ENCODE measurements around the gene UBL7.
"Not testable (repeated sequence)": the region's sequence is repeated elsewhere in the genome, so short reads cannot be mapped to it uniquely, and the experiment has no call there.

The UBL7 gene

GRCh38 chr15:74482661-74483060, 21.7 kb upstream of the UBL7 start:
- Mint-ChIP-seq H3K4me3 (no peak overlapping the region), H3K27ac (no peak overlapping the region), H3K4me1 (no peaks in the 10 kb centered on the region), H3K9me3 (no peaks in the 10 kb centered on the region), H3K36me3 (peaks cover 17 to 24% of the 10 kb centered on the region in 2 donors), H3K27me3 (no peaks in the 10 kb centered on the region)
- no peak for ATAC-seq (replicated peaks)
- no peak for DNase-seq

- H3K27ac Mint-ChIP-seq, H3K4me1 Mint-ChIP-seq, H3K9me3 Mint-ChIP-seq: not testable (repeated sequence)
Measured at GRCh38 chr15:74480364-74480763, 19.4 kb upstream of the UBL7 start.

GRCh38 chr15:74471621-74472020, 10.7 kb upstream of the UBL7 start:
- H3K36me3 Mint-ChIP-seq, result peaks cover 23 to 34% of the 10 kb centered on the region in 2 donors
- H3K27ac Mint-ChIP-seq; H3K4me3 Mint-ChIP-seq; ATAC-seq (replicated peaks); DNase-seq; H3K4me1 Mint-ChIP-seq; H3K9me3 Mint-ChIP-seq; H3K27me3 Mint-ChIP-seq: not testable (repeated sequence)

More at GRCh38 chr15:74480364-74480763, 19.4 kb upstream of the UBL7 start:
- not testable (repeated sequence) for H3K27me3 Mint-ChIP-seq; DNase-seq; H3K4me3 Mint-ChIP-seq; ATAC-seq (replicated peaks)
- peaks cover 19 to 30% of the 10 kb centered on the region in 2 donors for H3K36me3 Mint-ChIP-seq

GRCh38 chr15:74470631-74471395, 9.9 kb upstream of the UBL7 start:
- Mint-ChIP-seq H3K9me3 (no peaks in the 10 kb centered on the region), H3K36me3 (peaks cover 23 to 30% of the 10 kb centered on the region in 2 donors), H3K4me1 (peaks cover 0 to under 1% of the 10 kb centered on the region in 2 donors), H3K27ac (no peak overlapping the region), H3K4me3 (no peak overlapping the region), H3K27me3 (no peaks in the 10 kb centered on the region)
- DNase-seq (no peak), ATAC-seq (replicated peaks) (no peak)

GRCh38 chr15:74468341-74469032, 7.5 kb upstream of the UBL7 start:
- ATAC-seq (replicated peaks) (no peak), DNase-seq (no peak)
- Mint-ChIP-seq H3K27ac (no peak overlapping the region), H3K36me3 (peaks cover 23 to 37% of the 10 kb centered on the region in 2 donors), H3K4me3 (no peak overlapping the region), H3K27me3 (no peaks in the 10 kb centered on the region), H3K9me3 (peaks cover 5 to 7% of the 10 kb centered on the region in 2 donors), H3K4me1 (peaks cover 11 to 16% of the 10 kb centered on the region in 2 donors)

- no peak for ATAC-seq (replicated peaks)
- DNase-seq, result no peak
- peaks cover 24 to 33% of the 10 kb centered on the region in 2 donors for H3K36me3 Mint-ChIP-seq
Measured at GRCh38 chr15:74466570-74466969, 5.6 kb upstream of the UBL7 start.

GRCh38 chr15:74464897-74465296, 3.9 kb upstream of the UBL7 start:
- peaks cover 5 to 7% of the 10 kb centered on the region in 2 donors for H3K9me3 Mint-ChIP-seq
- DNase-seq (no peak), ATAC-seq (replicated peaks) (no peak)
- H3K27me3 Mint-ChIP-seq, result no peaks in the 10 kb centered on the region
- peaks cover 26 to 37% of the 10 kb centered on the region in 2 donors for H3K4me1 Mint-ChIP-seq
- H3K27ac Mint-ChIP-seq, result no peak overlapping the region
- H3K4me3 Mint-ChIP-seq, result no peak overlapping the region
- H3K36me3 Mint-ChIP-seq, result peaks cover 22 to 26% of the 10 kb centered on the region in 2 donors

More at GRCh38 chr15:74466570-74466969, 5.6 kb upstream of the UBL7 start:
- Mint-ChIP-seq H3K27ac (no peak overlapping the region), H3K4me3 (no peak overlapping the region), H3K9me3 (peaks cover 5 to 7% of the 10 kb centered on the region in 2 donors), H3K4me1 (peaks cover 20 to 28% of the 10 kb centered on the region in 2 donors), H3K27me3 (no peaks in the 10 kb centered on the region)

GRCh38 chr15:74464216-74464615, 3.3 kb upstream of the UBL7 start:
- Mint-ChIP-seq H3K36me3 (peaks cover 21 to 25% of the 10 kb centered on the region in 2 donors), H3K4me1 (peaks cover 26 to 37% of the 10 kb centered on the region in 2 donors), H3K9me3 (peaks cover 5 to 7% of the 10 kb centered on the region in 2 donors), H3K27me3 (no peaks in the 10 kb centered on the region), H3K4me3 (peak overlapping the region in 1 of 2 donors; percentile 14), H3K27ac (no peak overlapping the region)
- DNase-seq (no peak), ATAC-seq (replicated peaks) (no peak)

- Mint-ChIP-seq H3K4me1 (peaks cover 28 to 43% of the 10 kb centered on the region in 2 donors), H3K27me3 (no peaks in the 10 kb centered on the region), H3K4me3 (no peak overlapping the region), H3K27ac (no peak overlapping the region), H3K9me3 (peaks cover 5 to 7% of the 10 kb centered on the region in 2 donors), H3K36me3 (peaks cover 18 to 23% of the 10 kb centered on the region in 2 donors)
- DNase-seq (no peak), ATAC-seq (replicated peaks) (no peak)
Measured at GRCh38 chr15:74463634-74464033, 2.7 kb upstream of the UBL7 start.

GRCh38 chr15:74461847-74462511, 1.0 kb upstream of the UBL7 start:
- Mint-ChIP-seq H3K36me3 (peaks cover 15 to 26% of the 10 kb centered on the region in 2 donors), H3K9me3 (peaks cover 5 to 7% of the 10 kb centered on the region in 2 donors), H3K27me3 (no peaks in the 10 kb centered on the region), H3K4me1 (peaks cover 31 to 46% of the 10 kb centered on the region in 2 donors), H3K4me3 (peak overlapping the region; percentile 99), H3K27ac (peak overlapping the region; percentile 99)
- ATAC-seq (replicated peaks) (no peak), DNase-seq (no peak)

- DNase-seq (no peak), ATAC-seq (replicated peaks) (peak; percentile 58)
- peaks cover 5 to 7% of the 10 kb centered on the region in 2 donors for H3K9me3 Mint-ChIP-seq
- H3K4me1 Mint-ChIP-seq, result peaks cover 30 to 46% of the 10 kb centered on the region in 2 donors
- peak overlapping the region; percentile 83 for H3K27ac Mint-ChIP-seq
- no peaks in the 10 kb centered on the region for H3K27me3 Mint-ChIP-seq
- peaks cover 18 to 28% of the 10 kb centered on the region in 2 donors for H3K36me3 Mint-ChIP-seq
- peak overlapping the region; percentile 99 for H3K4me3 Mint-ChIP-seq
Measured at GRCh38 chr15:74460298-74460697, 662 bp downstream of the UBL7 start.

GRCh38 chr15:74459798-74460197, 1.2 kb downstream of the UBL7 start:
- Mint-ChIP-seq H3K36me3 (peaks cover 18 to 29% of the 10 kb centered on the region in 2 donors), H3K4me1 (peaks cover 30 to 45% of the 10 kb centered on the region in 2 donors), H3K4me3 (peak overlapping the region; percentile 99)
- ATAC-seq (replicated peaks); H3K9me3 Mint-ChIP-seq; DNase-seq; H3K27me3 Mint-ChIP-seq; H3K27ac Mint-ChIP-seq: not testable (repeated sequence)

- no peak overlapping the region for H3K27ac Mint-ChIP-seq
- no peak for ATAC-seq (replicated peaks)
- no peaks in the 10 kb centered on the region for H3K9me3 Mint-ChIP-seq
- H3K36me3 Mint-ChIP-seq, result peaks cover 17 to 27% of the 10 kb centered on the region in 2 donors
- no peak overlapping the region for H3K4me3 Mint-ChIP-seq
- no peaks in the 10 kb centered on the region for H3K27me3 Mint-ChIP-seq
- no peak for DNase-seq
- peaks cover 26 to 43% of the 10 kb centered on the region in 2 donors for H3K4me1 Mint-ChIP-seq
Measured at GRCh38 chr15:74458473-74458872, 2.5 kb downstream of the UBL7 start.

GRCh38 chr15:74457036-74457435, 3.9 kb downstream of the UBL7 start:
- H3K27ac Mint-ChIP-seq; DNase-seq; H3K9me3 Mint-ChIP-seq; H3K4me3 Mint-ChIP-seq; H3K27me3 Mint-ChIP-seq; ATAC-seq (replicated peaks): not testable (repeated sequence)
- Mint-ChIP-seq H3K4me1 (peaks cover 24 to 36% of the 10 kb centered on the region in 2 donors), H3K36me3 (peaks cover 18 to 38% of the 10 kb centered on the region in 2 donors)
